RWPE1 (cell line): Measurements from ENCODE around the gene PRR14L.
"Not testable (repeated sequence)": the region's sequence is repeated elsewhere in the genome, so short reads cannot be mapped to it uniquely, and the experiment has no call there.

Experiments used
- CTCF ChIA-PET: fragments of 350-600 bp; sonication (Branson Sonifier 250); formaldehyde crosslinking; extraction: SDS; loops from one replicate; lab custom pipeline; 2021; lab: Yijun Ruan, JAX
- POLR2A ChIA-PET: fragments of 400-600 bp; formaldehyde crosslinking; extraction: SDS; loops from one replicate; lab custom pipeline; 2020; ENCODE audit warnings: antibody characterized with exemption; ENCODE audit not compliant: low non-redundant PET; lab: Yijun Ruan, JAX
- DNase-seq: peaks from one replicate; pipeline ENCODE4 v3.0.0; 2012; ENCODE audit warnings: low spot score
- H3K27ac ChIP-seq: fragments of 450-650 bp; 2 replicates; pipeline ENCODE4 v1.5.1; 2017
- TF ChIP-seq, protein P1 (sequence below): fragments of 450-650 bp; conservative IDR thresholded peaks from 2 replicates; pipeline ENCODE4 v1.5.1; 2017; ENCODE audit warnings: low read depth, mild to moderate bottlenecking

PRR14L gene

DNA sequence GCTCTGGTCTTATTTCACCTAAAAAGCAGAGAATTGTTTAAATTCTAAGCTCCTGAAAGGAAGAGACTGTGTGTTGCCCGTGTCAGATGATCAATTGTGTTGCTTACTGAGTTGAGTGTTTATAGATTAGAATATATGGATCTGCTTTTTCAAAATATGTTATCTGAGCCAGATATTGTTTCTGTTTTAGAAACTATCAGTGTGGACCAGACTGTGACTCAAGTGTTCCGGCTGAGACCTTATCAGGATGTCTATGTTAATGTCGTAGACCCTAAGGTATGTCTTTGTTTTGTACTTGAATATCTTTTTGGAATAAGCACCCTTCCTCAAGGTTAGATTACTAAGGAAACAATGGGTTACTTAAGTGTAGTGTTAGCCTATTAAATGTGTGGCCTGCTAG is 14.9 kb upstream of the PRR14L start:
- TF ChIP-seq, protein P1, sequence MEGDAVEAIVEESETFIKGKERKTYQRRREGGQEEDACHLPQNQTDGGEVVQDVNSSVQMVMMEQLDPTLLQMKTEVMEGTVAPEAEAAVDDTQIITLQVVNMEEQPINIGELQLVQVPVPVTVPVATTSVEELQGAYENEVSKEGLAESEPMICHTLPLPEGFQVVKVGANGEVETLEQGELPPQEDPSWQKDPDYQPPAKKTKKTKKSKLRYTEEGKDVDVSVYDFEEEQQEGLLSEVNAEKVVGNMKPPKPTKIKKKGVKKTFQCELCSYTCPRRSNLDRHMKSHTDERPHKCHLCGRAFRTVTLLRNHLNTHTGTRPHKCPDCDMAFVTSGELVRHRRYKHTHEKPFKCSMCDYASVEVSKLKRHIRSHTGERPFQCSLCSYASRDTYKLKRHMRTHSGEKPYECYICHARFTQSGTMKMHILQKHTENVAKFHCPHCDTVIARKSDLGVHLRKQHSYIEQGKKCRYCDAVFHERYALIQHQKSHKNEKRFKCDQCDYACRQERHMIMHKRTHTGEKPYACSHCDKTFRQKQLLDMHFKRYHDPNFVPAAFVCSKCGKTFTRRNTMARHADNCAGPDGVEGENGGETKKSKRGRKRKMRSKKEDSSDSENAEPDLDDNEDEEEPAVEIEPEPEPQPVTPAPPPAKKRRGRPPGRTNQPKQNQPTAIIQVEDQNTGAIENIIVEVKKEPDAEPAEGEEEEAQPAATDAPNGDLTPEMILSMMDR = no peak
- POLR2A ChIA-PET = no interaction called here
- DNase-seq = no peak
- no peak overlapping the region for H3K27ac ChIP-seq
- CTCF ChIA-PET = no interaction called here

DNA sequence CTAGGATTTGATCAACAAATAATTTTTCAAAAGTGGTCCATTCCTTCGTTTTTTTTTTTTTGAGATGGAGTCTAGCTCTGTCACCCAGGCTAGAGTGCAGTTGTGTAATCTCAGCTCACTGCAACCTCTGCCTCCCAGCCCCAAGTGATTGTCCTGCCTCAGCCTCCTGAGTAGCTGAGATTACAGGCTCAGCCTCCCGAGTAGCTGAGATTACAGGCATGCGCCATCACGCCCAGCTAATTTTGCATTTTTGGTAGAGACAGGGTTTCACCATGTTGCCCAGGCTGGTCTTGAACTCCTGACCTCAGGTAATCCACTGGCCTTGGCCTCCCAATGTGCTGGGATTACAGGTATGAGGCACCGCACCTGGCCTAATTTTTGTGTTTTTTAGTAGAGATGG is 8.9 kb upstream of the PRR14L start:
- DNase-seq, H3K27ac ChIP-seq, POLR2A ChIA-PET, CTCF ChIA-PET: not testable (repeated sequence)

DNA sequence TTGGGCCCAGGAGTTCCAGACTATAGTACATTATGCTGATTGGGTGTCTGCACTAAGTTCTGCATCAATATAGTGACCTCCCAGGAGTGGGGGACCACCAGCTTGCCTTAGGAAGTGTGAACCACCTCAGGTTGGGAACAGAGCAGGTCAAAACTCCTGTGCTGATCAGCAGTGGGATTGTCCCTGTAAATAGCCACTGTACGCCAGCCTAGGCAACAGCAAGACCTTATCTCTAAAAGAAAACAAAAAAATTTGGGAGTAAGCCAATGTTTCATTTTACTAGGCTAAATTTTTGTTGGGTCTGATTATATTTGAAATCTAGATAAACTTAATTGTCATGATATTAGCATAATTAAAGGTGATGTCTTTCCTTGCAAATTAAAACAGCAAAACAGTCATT is 7.3 kb upstream of the PRR14L start:
- POLR2A ChIA-PET = no interaction called here
- TF ChIP-seq, protein P1 = no peak
- CTCF ChIA-PET = no interaction called here
- DNase-seq = no peak
- no peak overlapping the region for H3K27ac ChIP-seq

DNA sequence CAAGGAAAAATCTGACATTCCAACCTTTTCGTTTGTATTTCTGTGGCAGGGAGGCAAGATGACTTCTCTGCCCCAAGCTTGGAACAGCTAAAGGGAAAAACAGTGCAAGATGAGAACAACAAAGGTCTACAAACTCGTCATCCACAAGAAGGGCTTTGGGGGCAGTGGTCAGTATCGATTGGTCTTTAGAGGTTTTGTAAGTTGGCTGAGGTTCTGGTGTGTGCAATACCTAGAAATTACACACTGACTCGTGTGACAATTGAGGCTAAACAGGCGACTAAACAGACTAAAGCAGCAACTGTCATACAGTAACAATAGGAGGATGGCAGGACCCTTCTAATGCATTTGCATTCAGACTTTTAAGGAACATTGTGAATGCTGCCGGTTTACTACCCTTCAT is 4.9 kb upstream of the PRR14L start:
- ChIA-PET POLR2A (no interaction called here), CTCF (no interaction called here)
- TF ChIP-seq, protein P1 = no peak
- no peak overlapping the region for H3K27ac ChIP-seq
- DNase-seq = no peak

DNA sequence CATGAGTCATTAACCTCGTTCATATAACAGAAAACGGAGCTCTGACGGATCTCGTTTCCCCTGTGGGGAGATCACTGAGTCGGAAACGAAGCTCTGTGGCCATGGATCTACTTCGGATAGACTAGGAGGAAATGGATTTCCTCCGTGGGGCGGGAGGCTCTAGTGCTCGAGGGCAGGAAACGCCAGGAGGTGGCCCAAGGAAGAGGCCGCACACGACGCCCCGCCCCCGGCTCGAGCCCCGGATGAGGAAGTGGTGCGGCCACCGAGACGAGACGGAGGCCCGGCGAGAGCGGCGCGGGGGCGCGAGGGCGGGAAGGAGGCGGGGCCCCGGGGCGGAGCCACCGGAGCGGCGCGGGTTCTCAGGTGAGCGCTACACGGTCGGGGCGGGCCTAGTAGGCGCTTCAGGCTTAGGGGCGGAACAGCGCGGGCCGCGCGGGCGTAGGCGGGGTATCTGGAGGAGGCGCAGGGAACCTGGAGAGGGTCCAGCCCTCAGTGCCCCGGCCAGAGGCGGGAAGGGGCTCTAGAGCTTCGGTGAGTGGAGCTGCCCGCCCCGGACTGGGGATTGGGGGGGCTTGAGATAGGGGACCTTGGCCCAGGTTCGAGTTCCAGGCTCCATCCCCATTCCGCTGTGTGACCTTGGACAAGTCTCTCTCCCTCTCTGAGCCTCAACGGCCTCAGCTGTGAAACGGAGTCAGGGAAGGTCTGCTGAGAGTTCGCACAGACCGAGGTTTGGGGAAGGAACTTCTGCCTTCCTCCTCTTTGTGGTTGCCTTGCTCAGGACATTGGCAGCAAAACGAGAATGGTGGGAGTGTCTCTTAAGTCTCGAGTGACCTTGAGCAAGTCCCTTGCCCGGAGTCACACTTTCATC is 3.9 kb upstream of the PRR14L start, which contains the start of gene DEPDC5:
Gene DEPDC5, plus strand, starts transcription at position 386 of the 868 bp plus-strand sequence. CDS start 903 bp downstream, outside the sequence.
- POLR2A ChIA-PET = no interaction called here
- H3K27ac ChIP-seq = peak within 1 kb of the TSS; percentile 94
- DNase-seq = peak; percentile 85
- CTCF ChIA-PET = interaction anchor here (0.6 kb wide), 1 partner anchor 193 kb away, joined by 3 read pairs; no protein-coding TSS in a partner anchor
- TF ChIP-seq, protein P1 = no peak

DNA sequence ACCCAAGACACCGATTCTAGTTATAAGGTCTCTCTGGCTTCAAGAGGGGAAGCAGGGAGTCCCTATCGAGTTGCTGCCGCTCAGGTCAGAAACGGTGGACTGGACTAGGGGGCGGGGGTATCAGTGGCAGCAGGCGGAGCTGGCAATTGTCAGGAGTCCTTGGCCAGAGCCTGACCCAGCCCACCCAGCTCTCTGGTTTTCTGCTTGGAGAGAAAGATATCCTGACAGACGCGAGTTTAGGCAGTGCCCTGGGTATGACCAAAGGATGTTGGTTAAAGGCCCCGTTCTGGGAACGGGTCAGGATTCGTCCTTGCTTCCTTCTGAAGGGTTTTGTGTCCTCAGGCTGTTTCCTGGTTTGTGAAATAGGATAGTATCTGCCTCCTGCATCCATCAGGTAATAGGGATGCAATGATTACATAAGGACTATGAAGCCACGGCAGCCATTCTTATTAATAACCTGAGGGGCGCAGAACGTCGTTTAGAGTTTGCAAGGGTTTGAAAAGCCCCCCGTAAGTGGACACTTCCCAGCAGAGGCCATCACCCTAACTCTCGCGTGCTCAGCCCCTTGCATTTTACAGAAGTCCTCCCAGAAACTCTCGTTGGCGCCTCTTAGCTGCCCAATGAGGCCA is 3.2 kb upstream of the PRR14L start:
- ChIA-PET POLR2A (no interaction called here), CTCF (interaction anchor here (0.6 kb wide), 1 partner anchor 192 kb away, joined by 3 read pairs; no protein-coding TSS in a partner anchor)
- H3K27ac ChIP-seq = peak overlapping the region; percentile 94
- TF ChIP-seq, protein P1 = no peak
- DNase-seq = peak; percentile 5
